Measurements from ENCODE around the gene SUPV3L1.
"Not testable (repeated sequence)": the region's sequence is repeated elsewhere in the genome, so short reads cannot be mapped to it uniquely, and the experiment has no call there.

Gene SUPV3L1

DNA sequence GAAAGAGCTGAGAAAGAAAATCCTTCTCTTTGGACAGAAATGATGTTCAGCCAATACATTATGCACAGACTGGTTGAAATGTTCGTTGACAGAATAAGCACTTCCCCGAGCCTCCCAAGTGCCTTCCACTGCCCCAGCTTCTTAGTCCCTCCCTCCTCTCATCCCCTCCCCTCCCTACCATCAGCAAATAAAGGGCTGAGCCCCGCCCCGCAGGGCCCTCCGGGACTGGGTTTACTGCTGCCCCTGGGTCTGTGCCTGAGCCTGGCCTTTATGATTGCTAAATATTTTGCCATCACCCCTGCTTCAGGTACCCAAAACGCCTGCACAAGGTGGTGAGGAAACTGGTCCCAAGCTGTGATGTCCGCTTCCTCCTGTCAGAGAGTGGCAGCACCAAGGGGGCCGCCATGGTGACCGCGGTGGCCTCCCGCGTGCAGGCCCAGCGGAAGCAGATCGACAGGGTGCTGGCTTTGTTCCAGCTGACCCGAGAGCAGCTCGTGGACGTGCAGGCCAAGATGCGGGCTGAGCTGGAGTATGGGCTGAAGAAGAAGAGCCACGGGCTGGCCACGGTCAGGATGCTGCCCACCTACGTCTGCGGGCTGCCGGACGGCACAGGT, 68.2 kb downstream of the SUPV3L1 start:
- Histone ChIP-seq H3K9me3 (no peaks in the 10 kb centered on the region), H3K4me3 (ENCODE audit: low read depth in 1 of 2, low read length in 1 of 2) (no peak overlapping the region), H3K27me3 (no peaks in the 10 kb centered on the region), H3K36me3 (no peaks in the 10 kb centered on the region), H3K4me1 (ENCODE audit: control insufficient read depth in 1 of 2, insufficient read depth in 1 of 2, low read depth in 1 of 2, low read length in 1 of 2) (no peaks in the 10 kb centered on the region), H3K27ac (no peak overlapping the region)
- TF ChIP-seq, protein P1, sequence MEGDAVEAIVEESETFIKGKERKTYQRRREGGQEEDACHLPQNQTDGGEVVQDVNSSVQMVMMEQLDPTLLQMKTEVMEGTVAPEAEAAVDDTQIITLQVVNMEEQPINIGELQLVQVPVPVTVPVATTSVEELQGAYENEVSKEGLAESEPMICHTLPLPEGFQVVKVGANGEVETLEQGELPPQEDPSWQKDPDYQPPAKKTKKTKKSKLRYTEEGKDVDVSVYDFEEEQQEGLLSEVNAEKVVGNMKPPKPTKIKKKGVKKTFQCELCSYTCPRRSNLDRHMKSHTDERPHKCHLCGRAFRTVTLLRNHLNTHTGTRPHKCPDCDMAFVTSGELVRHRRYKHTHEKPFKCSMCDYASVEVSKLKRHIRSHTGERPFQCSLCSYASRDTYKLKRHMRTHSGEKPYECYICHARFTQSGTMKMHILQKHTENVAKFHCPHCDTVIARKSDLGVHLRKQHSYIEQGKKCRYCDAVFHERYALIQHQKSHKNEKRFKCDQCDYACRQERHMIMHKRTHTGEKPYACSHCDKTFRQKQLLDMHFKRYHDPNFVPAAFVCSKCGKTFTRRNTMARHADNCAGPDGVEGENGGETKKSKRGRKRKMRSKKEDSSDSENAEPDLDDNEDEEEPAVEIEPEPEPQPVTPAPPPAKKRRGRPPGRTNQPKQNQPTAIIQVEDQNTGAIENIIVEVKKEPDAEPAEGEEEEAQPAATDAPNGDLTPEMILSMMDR (IDR thresholded peaks at IDR 0.05): no peak

DNA sequence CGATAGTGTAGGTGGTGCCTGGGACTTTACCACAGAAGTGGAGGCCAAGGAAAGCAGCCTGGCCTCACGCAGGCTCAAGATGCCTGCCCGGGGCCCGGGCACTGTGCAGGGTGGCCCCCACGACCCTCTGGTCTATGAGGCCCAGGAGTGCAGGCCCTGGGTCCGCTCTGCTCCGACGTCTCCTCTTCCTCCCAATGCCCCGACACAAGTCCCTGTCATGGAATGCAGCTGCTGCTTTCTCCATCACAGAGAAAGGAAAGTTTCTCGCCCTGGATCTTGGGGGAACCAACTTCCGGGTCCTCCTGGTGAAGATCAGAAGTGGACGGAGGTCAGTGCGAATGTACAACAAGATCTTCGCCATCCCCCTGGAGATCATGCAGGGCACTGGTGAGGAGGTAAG, 70.0 kb downstream of the SUPV3L1 start:
- TF ChIP-seq, protein P1 (IDR thresholded peaks at IDR 0.05): no peak
- no peaks in the 10 kb centered on the region for H3K36me3 ChIP-seq

DNA sequence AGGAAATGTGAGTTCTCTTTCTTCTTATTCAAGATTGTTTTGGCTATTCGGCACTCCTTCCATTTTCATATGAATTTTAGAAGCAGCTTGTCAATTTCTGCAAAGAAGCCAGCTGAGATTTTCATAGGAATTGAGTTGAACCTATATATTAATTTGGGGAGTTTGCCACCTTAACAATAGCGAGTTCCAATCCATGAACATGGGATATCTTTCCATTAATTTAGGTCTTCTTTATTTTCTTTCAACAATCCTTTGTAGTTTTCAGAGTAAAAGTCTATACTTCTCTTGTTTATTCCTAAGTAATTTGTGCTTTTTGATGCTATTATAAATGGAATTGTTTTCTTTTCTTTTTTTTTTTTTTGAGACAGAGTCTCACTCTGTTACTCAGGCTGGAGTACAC, 71.4 kb downstream of the SUPV3L1 start:
- not testable (repeated sequence) for H3K36me3 ChIP-seq; H3K9me3 ChIP-seq; H3K27me3 ChIP-seq; H3K27ac ChIP-seq; H3K4me3 ChIP-seq (ENCODE audit: low read depth in 1 of 2, low read length in 1 of 2); H3K4me1 ChIP-seq (ENCODE audit: control insufficient read depth in 1 of 2, insufficient read depth in 1 of 2, low read depth in 1 of 2, low read length in 1 of 2)

More for the DNA sequence above, 70.0 kb downstream of the SUPV3L1 start:
- H3K4me1 ChIP-seq (ENCODE audit: control insufficient read depth in 1 of 2, insufficient read depth in 1 of 2, low read depth in 1 of 2, low read length in 1 of 2): no peaks in the 10 kb centered on the region
- no peaks in the 10 kb centered on the region for H3K27me3 ChIP-seq
- no peak overlapping the region for H3K27ac ChIP-seq
- H3K9me3 ChIP-seq: no peaks in the 10 kb centered on the region
- H3K4me3 ChIP-seq (ENCODE audit: low read depth in 1 of 2, low read length in 1 of 2): no peak overlapping the region

DNA sequence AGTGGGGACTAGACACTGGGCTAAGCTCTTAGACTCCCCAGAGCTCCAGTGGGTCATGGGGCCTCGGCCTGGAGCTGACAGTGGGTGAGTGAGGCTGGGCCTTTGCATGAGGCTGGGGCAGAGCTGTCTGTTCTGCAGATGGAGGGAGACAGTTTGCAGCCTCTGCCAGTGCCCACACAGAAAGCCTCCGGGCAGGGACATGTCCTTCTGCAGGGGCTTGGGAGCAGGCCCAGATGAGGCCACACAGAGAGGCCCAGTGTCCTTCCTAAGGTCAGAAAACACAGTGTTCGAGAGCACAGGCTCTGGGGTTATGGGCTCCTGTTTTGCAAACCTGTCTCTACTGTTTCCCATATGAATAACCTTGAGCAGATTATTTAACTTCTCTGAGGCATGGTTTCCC, 73.1 kb downstream of the SUPV3L1 start:
- Histone ChIP-seq H3K9me3 (no peaks in the 10 kb centered on the region), H3K4me1 (ENCODE audit: control insufficient read depth in 1 of 2, insufficient read depth in 1 of 2, low read depth in 1 of 2, low read length in 1 of 2) (no peaks in the 10 kb centered on the region), H3K4me3 (ENCODE audit: low read depth in 1 of 2, low read length in 1 of 2) (no peak overlapping the region), H3K27ac (no peak overlapping the region), H3K36me3 (no peaks in the 10 kb centered on the region), H3K27me3 (no peaks in the 10 kb centered on the region)
- TF ChIP-seq, protein P1 (IDR thresholded peaks at IDR 0.05): no peak

DNA sequence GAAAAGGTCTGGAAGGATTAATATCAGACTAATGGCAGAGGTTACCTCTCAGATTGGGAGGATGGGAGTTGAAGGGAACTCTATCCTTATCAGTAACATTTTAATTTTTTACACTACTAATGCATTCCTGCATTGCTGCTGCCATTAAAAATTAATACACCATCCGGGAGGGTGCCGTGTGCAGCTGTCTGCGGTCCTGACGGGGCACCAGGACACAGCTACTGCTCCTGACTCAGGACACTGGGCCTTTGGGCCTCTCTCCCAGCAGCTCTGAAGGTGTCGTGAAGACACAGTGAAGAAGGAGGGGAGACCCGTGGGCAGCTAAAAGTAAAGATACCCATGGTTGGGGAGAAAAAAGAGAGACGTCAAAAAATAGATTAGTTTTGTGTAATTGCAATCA, 74.8 kb downstream of the SUPV3L1 start:
- no peaks in the 10 kb centered on the region for H3K36me3 ChIP-seq
- H3K9me3 ChIP-seq: no peaks in the 10 kb centered on the region
- H3K27ac ChIP-seq: no peak overlapping the region
- H3K27me3 ChIP-seq: no peaks in the 10 kb centered on the region
- TF ChIP-seq, protein P1 (IDR thresholded peaks at IDR 0.05): no peak
- H3K4me3 ChIP-seq (ENCODE audit: low read depth in 1 of 2, low read length in 1 of 2): no peak overlapping the region
- no peaks in the 10 kb centered on the region for H3K4me1 ChIP-seq (ENCODE audit: control insufficient read depth in 1 of 2, insufficient read depth in 1 of 2, low read depth in 1 of 2, low read length in 1 of 2)
